A673 (cell line): ENCODE results near the gene PTPA.

Experiments used
- EZH2 ChIP-seq: fragments of 200-600 bp; sonication (generic); IDR thresholded peaks from 2 replicates; pipeline ENCODE4 v1.6.1; 2017; ENCODE audit warnings: borderline replicate concordance, low read depth, mild to moderate bottlenecking, mixed read lengths, antibody characterized with exemption, low read length; ENCODE audit not compliant: poor library complexity, severe bottlenecking
- TF ChIP-seq, protein P1 (sequence below): fragments of 300-800, 200-600 bp; sonication (generic); conservative IDR thresholded peaks from 2 replicates; pipeline ENCODE4 v1.5.1; 2017; ENCODE audit warnings: low read depth, mild to moderate bottlenecking, antibody characterized with exemption, low read length, moderate library complexity, mixed read lengths

DNA sequence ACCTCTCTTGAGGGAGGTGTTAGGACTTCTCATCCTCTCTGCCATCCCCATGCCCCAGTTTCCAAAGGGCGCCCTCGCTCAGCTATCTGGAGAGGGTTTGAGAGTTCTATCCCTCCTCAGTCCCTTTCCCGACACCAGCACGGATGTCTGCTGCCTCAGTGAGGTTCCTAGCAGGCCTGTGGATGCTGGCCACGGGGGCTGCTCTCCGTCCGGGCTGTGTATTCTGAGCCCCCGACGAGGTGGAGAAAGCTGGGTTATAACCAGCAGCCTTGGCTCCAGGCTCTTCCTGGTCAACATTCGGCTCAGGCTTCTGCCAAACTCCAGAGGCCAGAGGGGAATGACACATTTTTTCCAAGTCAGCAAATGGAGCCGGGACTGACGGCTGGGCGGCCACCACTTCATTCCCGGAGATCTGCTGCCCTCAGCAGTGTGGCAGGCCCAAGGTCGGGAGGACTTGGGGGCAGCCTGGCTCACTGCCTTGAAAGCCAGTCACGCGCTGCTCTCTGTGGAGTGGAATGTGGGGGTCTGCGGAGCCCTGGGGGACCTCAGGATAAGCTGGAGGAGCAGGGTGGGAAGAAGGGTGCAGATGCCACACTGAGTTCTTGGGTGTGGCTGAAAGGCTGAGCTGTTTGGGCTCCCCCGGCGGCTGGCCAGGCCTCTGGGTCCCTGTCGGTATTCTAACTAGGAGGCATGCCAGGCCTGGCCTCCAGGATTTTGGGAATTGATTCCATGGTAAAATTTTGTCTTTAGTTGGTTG, 27.4 kb downstream of the PTPA start:
- TF ChIP-seq EZH2: no peak
- TF ChIP-seq, protein P1, sequence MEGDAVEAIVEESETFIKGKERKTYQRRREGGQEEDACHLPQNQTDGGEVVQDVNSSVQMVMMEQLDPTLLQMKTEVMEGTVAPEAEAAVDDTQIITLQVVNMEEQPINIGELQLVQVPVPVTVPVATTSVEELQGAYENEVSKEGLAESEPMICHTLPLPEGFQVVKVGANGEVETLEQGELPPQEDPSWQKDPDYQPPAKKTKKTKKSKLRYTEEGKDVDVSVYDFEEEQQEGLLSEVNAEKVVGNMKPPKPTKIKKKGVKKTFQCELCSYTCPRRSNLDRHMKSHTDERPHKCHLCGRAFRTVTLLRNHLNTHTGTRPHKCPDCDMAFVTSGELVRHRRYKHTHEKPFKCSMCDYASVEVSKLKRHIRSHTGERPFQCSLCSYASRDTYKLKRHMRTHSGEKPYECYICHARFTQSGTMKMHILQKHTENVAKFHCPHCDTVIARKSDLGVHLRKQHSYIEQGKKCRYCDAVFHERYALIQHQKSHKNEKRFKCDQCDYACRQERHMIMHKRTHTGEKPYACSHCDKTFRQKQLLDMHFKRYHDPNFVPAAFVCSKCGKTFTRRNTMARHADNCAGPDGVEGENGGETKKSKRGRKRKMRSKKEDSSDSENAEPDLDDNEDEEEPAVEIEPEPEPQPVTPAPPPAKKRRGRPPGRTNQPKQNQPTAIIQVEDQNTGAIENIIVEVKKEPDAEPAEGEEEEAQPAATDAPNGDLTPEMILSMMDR: no peak
